HG03520 (cell line): ENCODE measurements around the gene SLCO2B1.

Experiments used
- ATAC-seq: cut with Tn5 transposase; IDR thresholded peaks from one replicate; pipeline ENCODE4 v1.9.1; 2021; ENCODE audit warnings: mild to moderate bottlenecking, moderate library complexity; ENCODE audit not compliant: unreplicated experiment

Gene SLCO2B1

DNA sequence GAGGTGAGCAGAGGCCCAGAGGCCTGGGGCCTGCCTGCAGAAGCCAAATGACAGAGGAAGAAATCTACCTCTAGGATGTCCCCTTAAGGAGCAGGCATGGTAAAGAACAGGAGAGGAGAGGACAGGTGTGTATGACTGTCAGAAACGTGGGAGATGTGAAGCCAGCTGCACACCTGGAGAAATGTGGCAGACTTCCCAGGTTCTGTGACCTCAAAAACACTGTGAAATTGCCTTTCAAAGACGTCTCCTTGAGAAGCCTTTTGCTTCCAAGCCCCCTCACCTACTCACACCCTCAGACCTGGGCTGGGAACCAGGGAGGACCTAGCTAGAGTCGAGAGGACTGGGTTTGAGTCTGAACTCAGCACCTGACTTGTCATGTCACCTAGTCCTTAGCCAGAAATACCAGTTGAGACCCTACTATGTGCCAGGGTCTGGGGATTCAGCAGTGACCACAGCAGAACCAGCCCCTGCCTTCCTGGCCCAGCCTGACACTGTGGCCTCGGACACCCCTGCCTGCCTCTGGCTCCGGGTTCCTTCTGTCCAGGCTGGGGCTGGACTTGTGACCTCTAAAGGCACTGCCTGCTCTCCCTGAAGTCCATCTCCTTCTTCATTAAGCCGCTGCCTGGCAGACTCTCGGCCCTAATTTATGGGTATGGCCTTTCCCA lies 95.2 kb downstream of the SLCO2B1 start:
- no peak for ATAC-seq

DNA sequence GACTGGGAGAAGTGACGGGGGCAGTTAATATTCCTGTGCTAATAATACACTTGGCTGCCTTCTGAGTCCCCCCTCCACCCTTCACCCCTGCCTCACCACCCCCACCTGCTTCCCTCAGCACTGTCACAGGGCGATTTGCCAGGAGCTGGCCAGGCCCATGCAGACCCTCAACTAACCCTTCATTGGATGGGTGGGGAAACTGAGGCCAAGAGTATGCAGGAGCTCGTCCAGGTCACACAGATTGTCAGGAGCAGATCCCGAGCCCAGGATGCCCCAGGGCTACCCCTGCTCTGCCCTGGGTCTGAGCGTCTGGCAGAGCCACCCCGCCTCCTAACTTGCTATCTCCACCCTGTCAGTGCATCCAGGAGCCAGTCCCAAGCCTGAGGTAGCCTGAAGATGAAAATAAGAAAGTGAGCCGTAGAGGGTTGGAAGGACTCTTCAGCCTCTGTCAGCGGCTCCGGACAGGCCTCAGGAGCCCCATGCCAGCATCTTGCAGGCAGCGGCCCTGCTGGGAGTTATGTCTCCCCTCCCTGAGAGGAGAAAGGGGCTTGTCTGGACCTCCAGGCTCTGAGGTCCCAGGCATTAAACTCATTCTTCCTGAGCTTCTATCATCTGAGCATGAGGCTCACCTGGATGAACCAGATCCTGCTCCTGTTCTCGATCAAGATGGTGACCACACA lies 95.9 kb downstream of the SLCO2B1 start:
- no peak for ATAC-seq

DNA sequence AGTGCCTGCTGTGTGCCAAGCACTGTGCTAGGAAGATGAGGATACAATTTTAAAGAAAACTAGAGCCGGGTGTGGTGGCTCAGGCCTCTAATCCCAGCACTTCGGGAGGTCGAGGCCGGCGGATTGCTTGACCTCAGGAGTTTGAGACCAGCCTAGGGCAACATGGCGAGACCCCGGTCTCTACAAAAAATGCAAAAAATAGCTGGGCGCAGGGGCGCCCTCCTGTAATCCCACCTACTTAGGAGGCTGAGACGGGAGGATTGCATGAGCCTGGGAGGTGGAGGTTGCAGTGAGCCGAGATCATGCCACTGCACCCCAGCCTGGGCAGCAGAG lies 98.0 kb downstream of the SLCO2B1 start:
- ATAC-seq = no peak

DNA sequence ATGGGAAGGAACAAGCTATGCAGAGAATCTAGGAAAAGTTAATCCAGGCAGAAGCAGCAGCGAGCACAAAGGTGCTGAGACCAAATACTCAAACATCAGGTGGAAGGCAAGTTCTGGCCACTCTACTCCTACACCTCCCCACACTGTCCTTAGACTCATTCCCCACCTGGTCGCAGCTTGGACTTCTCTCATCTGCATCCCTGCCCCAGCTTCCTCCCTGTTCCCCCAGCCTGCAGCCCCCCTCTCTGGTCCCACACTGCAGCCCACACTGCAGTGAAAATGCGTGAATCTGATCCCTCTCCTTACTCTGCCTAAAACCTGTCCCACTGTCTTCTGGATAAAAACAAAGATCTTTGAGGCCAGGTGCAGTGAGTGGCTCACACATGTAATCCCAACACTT lies 98.8 kb downstream of the SLCO2B1 start:
- no peak for ATAC-seq

DNA sequence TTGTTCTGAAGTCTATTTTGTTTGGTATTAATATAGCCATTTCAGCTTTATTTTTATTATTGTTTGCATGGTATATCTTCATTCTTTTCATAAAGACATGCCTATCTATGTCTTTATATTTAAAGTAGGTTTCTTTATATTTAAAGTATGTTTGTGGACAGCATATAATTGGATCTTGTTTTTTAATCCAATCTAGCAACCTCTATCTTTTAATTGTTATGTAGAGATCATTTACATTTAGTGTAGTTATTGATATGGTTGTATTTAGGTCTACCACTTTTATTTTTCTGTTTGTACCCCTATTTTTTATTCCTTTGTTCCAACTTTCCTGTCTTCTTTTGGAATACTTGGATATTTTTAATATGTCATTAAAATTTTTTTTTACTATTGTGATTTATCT lies 103.4 kb downstream of the SLCO2B1 start:
- no peak for ATAC-seq
